Epithelial cell of prostate (primary cell): ENCODE data around the gene GARIN1A.

Source experiments
- DNase-seq: peaks from one replicate; pipeline ENCODE4 v3.0.0-alpha.2; 2011; ENCODE audit warnings: low read depth, low spot score
- H3K27ac ChIP-seq: fragments of 450-650 bp; 2 replicates; pipeline ENCODE4 v1.5.1; 2017; ENCODE audit warnings: mild to moderate bottlenecking

The GARIN1A gene

GRCh38 chr7:128710481-128710880 is 38.4 kb downstream of the GARIN1A start:
- H3K27ac ChIP-seq: no peak overlapping the region
- no peak for DNase-seq

GRCh38 chr7:128713794-128714193 is 41.7 kb downstream of the GARIN1A start:
- DNase-seq: no peak
- H3K27ac ChIP-seq: no peak overlapping the region

GRCh38 chr7:128714701-128715495 is 42.8 kb downstream of the GARIN1A start:
- no peak for DNase-seq
- H3K27ac ChIP-seq: no peak overlapping the region

GRCh38 chr7:128718967-128719642 is 47.0 kb downstream of the GARIN1A start:
- no peak for DNase-seq
- H3K27ac ChIP-seq: no peak overlapping the region

- H3K27ac ChIP-seq: no peak overlapping the region
- DNase-seq: no peak
These were observed 49.3 kb downstream of the GARIN1A start for GRCh38 chr7:128721376-128721775.
